GM23248 (cell line): Measurements from ENCODE around the gene SPOPL.

Source experiments
- EZH2 ChIP-seq: fragments of 200-600 bp; sonication (generic); IDR thresholded peaks from 2 replicates; pipeline ENCODE4 v1.6.1; 2018; ENCODE audit warnings: antibody characterized with exemption, mild to moderate bottlenecking; ENCODE audit not compliant: insufficient read depth, poor library complexity, severe bottlenecking
- EZH2phosphoT487 ChIP-seq: fragments of 200-600 bp; sonication (generic); IDR thresholded peaks from 2 replicates; pipeline ENCODE4 v1.6.1; 2018; ENCODE audit warnings: antibody characterized with exemption, moderate library complexity, mild to moderate bottlenecking, low read depth; ENCODE audit not compliant: insufficient read depth

- TF ChIP-seq EZH2 (no peak), EZH2phosphoT487 (no peak)
Measured at GRCh38 chr2:138495384-138495783, 6.2 kb upstream of the SPOPL start.
